ENCODE data around the gene RNF213.
A peak's percentile ranks its signal among the peaks of the same experiment; 100 is the strongest.

Gene RNF213

DNA sequence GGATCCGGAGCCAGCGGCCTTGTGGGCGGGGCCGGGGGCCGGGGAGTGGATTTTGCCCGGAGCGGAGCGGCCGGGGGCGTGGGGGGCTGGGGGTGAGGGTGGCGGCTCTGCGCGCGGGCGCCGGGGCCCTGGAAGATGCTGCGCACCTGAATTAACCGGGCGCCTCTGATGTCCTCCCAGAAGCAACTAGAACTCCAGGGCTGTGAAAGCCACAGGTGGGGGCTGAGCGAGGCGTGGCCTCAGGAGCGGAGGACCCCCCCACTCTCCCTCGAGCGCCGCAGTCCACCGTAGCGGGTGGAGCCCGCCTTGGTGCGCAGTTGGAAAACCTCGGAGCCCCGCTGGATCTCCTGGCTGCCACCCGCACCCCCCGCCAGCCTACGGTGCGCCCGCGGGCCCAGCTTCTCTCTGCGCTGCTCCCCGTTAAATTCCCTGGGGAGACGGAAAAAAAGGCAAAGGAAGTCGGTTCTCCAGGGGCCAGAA is 39.9 kb upstream of the RNF213 start:
- H3K9ac ChIP-seq (ENCODE audit: insufficient read length, low read depth): peak overlapping the region; percentile 77
- peak overlapping the region; percentile 84 for H3K4me3 ChIP-seq (ENCODE audit: insufficient read length, low read depth)
- peaks cover 13% of the 10 kb centered on the region for H3K4me1 ChIP-seq (ENCODE audit: insufficient read depth, insufficient read length)
- no peaks in the 10 kb centered on the region for H3K27me3 ChIP-seq (ENCODE audit: insufficient read depth, insufficient read length)
- TF ChIP-seq ZNF274 (IDR thresholded peaks at IDR 0.05; ENCODE audit: low read depth, low read length) (no peak), YY1 (IDR thresholded peaks at IDR 0.05; ENCODE audit: insufficient read depth, insufficient read length) (no peak), SUZ12 (IDR thresholded peaks at IDR 0.05; ENCODE audit: extremely low read depth, insufficient read depth, insufficient read length) (no peak)
- DNase-seq (ENCODE audit: low read depth, low spot score): no peak
- no peaks in the 10 kb centered on the region for H3K9me3 ChIP-seq (ENCODE audit: insufficient read depth, low read length)
- H3K36me3 ChIP-seq (ENCODE audit: insufficient read depth, insufficient read length, low read length): peaks cover 48% of the 10 kb centered on the region

DNA sequence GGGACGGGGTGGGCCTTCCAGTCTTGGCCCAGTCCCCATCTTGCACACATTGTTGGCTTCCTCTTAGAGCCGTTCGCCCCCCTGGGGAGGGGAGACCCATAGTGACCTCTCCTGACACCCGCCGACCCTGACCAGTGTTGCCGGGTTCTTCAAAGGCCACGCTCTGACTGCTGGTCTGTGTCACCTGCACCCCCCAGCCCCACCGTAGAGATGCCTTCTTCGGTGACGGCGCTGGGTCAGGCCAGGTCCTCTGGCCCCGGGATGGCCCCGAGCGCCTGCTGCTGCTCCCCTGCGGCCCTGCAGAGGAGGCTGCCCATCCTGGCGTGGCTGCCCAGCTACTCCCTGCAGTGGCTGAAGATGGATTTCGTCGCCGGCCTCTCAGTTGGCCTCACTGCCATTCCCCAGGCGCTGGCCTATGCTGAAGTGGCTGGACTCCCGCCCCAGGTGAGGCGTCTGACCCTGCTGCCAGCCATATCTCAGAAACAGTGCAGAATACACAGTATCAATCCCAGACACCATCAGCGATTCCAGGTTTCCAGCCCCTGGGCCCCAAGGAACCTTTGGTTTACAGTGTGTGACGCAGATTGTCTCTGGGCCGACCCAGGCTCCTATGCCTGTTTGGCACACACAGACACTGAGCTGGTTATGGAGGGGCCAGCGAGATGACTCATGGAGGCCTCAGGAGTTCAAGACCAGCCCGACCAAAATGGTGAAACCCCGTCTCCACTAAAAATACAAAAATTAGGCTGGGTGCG is 39.1 kb upstream of the RNF213 start:
- Histone ChIP-seq H3K9ac (ENCODE audit: insufficient read length, low read depth) (peak overlapping the region; percentile 77), H3K36me3 (ENCODE audit: insufficient read depth, insufficient read length, low read length) (peaks cover 42% of the 10 kb centered on the region), H3K27me3 (ENCODE audit: insufficient read depth, insufficient read length) (no peaks in the 10 kb centered on the region), H3K4me1 (ENCODE audit: insufficient read depth, insufficient read length) (peaks cover 13% of the 10 kb centered on the region), H3K4me3 (ENCODE audit: insufficient read length, low read depth) (peak overlapping the region; percentile 84), H3K9me3 (ENCODE audit: insufficient read depth, low read length) (no peaks in the 10 kb centered on the region)
- no peak for TF ChIP-seq ZNF274 (IDR thresholded peaks at IDR 0.05; ENCODE audit: low read depth, low read length)
- TF ChIP-seq YY1 (IDR thresholded peaks at IDR 0.05; ENCODE audit: insufficient read depth, insufficient read length): no peak
- TF ChIP-seq SUZ12 (IDR thresholded peaks at IDR 0.05; ENCODE audit: extremely low read depth, insufficient read depth, insufficient read length): no peak
- DNase-seq (ENCODE audit: low read depth, low spot score): no peak

DNA sequence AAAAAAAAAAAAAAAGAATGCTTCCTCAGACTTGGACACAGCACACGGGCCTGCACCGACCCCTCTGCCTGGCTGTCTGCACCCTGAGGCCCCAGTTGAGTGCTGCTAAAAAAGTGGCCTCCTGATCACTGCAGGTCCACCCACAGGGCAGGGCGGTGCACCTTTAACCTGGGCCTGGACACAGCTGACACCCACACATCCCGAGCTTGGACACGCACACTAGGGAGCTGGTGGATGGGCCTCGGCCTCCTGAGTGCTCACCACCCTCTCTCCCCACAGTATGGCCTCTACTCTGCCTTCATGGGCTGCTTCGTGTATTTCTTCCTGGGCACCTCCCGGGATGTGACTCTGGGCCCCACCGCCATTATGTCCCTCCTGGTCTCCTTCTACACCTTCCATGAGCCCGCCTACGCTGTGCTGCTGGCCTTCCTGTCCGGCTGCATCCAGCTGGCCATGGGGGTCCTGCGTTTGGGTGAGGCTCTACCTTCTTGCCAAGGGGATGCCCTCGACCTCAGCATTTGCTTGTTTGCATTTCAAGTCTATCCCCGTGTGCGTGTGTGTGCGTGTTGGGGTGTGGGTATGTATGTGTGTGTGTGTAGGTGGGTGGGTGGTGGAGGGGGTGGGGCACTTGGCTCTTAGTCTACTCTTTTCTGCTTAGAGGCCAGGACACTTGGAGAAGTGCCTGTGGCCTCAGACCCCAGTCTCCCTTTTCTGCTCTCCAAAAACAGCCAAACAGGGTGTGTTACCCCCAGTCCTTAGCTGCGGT is 38.1 kb upstream of the RNF213 start:
- H3K9ac ChIP-seq (ENCODE audit: insufficient read length, low read depth): no peak overlapping the region
- H3K36me3 ChIP-seq (ENCODE audit: insufficient read depth, insufficient read length, low read length): peaks cover 44% of the 10 kb centered on the region
- H3K27me3 ChIP-seq (ENCODE audit: insufficient read depth, insufficient read length): no peaks in the 10 kb centered on the region
- no peak overlapping the region for H3K4me3 ChIP-seq (ENCODE audit: insufficient read length, low read depth)
- H3K4me1 ChIP-seq (ENCODE audit: insufficient read depth, insufficient read length): peaks cover 17% of the 10 kb centered on the region
- TF ChIP-seq YY1 (IDR thresholded peaks at IDR 0.05; ENCODE audit: insufficient read depth, insufficient read length) (no peak), SUZ12 (IDR thresholded peaks at IDR 0.05; ENCODE audit: extremely low read depth, insufficient read depth, insufficient read length) (no peak), ZNF274 (IDR thresholded peaks at IDR 0.05; ENCODE audit: low read depth, low read length) (no peak)
- no peaks in the 10 kb centered on the region for H3K9me3 ChIP-seq (ENCODE audit: insufficient read depth, low read length)
- no peak for DNase-seq (ENCODE audit: low read depth, low spot score)

DNA sequence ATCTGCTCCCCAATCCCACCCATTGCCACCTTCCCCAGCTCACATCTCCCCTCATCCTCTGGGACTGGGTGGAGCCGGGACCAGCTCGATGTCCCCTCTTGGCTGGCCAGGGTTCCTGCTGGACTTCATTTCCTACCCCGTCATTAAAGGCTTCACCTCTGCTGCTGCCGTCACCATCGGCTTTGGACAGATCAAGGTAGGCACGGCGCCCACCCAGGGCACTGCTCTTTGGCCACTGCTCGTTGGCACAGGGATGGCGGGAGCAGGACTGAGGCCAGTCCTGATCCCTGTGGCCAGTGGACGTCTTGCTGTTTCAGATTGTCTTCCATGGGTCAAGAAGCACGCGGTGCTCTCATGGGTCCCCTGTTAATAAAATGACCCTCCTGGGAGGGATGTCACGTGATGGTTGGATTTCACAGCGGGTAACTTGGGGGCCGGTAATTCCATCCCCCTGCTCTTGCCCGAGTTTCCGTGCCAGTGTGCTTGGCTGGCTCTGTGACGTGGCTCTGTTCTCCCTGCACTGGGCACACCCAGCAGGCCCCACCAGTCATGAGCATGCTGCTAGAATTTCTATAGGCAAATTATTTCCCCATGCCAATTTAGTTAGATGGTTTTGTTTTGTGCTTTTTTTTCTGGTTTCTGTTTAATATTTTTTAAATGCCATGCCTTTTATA is 37.4 kb upstream of the RNF213 start:
- TF ChIP-seq SUZ12 (IDR thresholded peaks at IDR 0.05; ENCODE audit: extremely low read depth, insufficient read depth, insufficient read length) (no peak), ZNF274 (IDR thresholded peaks at IDR 0.05; ENCODE audit: low read depth, low read length) (no peak), YY1 (IDR thresholded peaks at IDR 0.05; ENCODE audit: insufficient read depth, insufficient read length) (no peak)
- H3K9ac ChIP-seq (ENCODE audit: insufficient read length, low read depth): no peak overlapping the region
- no peak for DNase-seq (ENCODE audit: low read depth, low spot score)
- H3K27me3 ChIP-seq (ENCODE audit: insufficient read depth, insufficient read length): no peaks in the 10 kb centered on the region
- peaks cover 20% of the 10 kb centered on the region for H3K4me1 ChIP-seq (ENCODE audit: insufficient read depth, insufficient read length)
- no peaks in the 10 kb centered on the region for H3K9me3 ChIP-seq (ENCODE audit: insufficient read depth, low read length)
- peaks cover 42% of the 10 kb centered on the region for H3K36me3 ChIP-seq (ENCODE audit: insufficient read depth, insufficient read length, low read length)
- no peak overlapping the region for H3K4me3 ChIP-seq (ENCODE audit: insufficient read length, low read depth)

DNA sequence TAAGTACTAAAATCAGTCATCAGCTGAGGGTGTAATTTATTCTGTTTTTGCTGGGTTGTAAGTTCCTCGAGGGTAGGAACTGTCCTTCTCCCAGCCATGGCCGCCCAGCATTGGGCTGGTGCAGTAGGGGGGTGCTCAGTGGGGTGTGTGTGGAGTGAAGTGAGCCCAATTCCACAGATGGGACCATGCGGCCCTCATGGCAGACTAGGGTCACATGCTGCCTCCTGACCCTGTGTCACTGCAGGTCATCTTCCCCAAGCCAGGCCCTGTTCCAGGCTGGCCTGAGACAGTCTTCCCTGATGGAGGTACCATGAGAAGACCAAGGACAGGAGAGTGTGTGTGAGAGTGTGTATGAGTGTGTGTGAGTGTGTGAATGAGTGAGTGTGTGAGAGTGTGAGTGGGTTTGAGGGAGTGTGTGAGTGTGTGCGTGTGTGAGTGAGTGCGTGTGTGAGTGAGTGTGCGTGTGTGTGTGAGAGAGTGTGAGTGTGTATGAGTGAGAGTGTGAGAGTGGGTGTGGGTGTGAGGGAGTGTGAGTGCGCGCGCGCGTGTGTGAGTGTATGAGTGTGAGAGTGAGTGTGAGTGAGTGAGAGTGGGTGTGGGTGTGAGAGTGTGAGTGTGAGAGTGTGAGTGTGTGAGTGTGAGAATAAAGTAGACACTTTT is 36.7 kb upstream of the RNF213 start:
- TF ChIP-seq ZNF274 (IDR thresholded peaks at IDR 0.05; ENCODE audit: low read depth, low read length): no peak
- TF ChIP-seq YY1 (IDR thresholded peaks at IDR 0.05; ENCODE audit: insufficient read depth, insufficient read length): no peak
- TF ChIP-seq SUZ12 (IDR thresholded peaks at IDR 0.05; ENCODE audit: extremely low read depth, insufficient read depth, insufficient read length): no peak
- H3K4me1 ChIP-seq (ENCODE audit: insufficient read depth, insufficient read length): peaks cover 20% of the 10 kb centered on the region
- no peaks in the 10 kb centered on the region for H3K9me3 ChIP-seq (ENCODE audit: insufficient read depth, low read length)
- no peak overlapping the region for H3K9ac ChIP-seq (ENCODE audit: insufficient read length, low read depth)
- no peaks in the 10 kb centered on the region for H3K27me3 ChIP-seq (ENCODE audit: insufficient read depth, insufficient read length)
- peaks cover 45% of the 10 kb centered on the region for H3K36me3 ChIP-seq (ENCODE audit: insufficient read depth, insufficient read length, low read length)
- no peak overlapping the region for H3K4me3 ChIP-seq (ENCODE audit: insufficient read length, low read depth)
- no peak for DNase-seq (ENCODE audit: low read depth, low spot score)

DNA sequence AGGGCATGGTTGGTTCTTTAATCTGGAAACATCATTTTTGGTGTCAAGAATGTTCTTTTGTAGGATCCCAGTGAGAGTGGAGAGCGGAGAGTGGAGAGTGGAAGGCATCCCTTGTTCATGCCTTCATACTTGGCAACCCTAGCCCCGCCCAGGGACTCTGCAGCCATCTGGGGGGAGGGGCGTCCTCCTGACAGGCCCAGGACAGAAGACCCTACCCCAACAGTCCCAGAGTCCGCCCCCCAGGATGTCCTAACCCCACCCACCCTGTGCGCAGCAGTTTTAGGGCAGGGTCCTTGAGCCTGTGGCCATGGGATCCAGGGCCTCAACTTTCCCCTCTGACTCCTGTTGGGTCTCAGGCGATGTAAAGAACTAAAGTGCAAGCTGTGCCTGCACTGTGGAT is 36.0 kb upstream of the RNF213 start:
- Histone ChIP-seq H3K9me3 (ENCODE audit: insufficient read depth, low read length) (no peaks in the 10 kb centered on the region), H3K27me3 (ENCODE audit: insufficient read depth, insufficient read length) (no peaks in the 10 kb centered on the region), H3K4me3 (ENCODE audit: insufficient read length, low read depth) (no peak overlapping the region), H3K4me1 (ENCODE audit: insufficient read depth, insufficient read length) (peaks cover 20% of the 10 kb centered on the region), H3K9ac (ENCODE audit: insufficient read length, low read depth) (no peak overlapping the region), H3K36me3 (ENCODE audit: insufficient read depth, insufficient read length, low read length) (peaks cover 49% of the 10 kb centered on the region)
- TF ChIP-seq YY1 (IDR thresholded peaks at IDR 0.05; ENCODE audit: insufficient read depth, insufficient read length) (no peak), ZNF274 (IDR thresholded peaks at IDR 0.05; ENCODE audit: low read depth, low read length) (no peak), SUZ12 (IDR thresholded peaks at IDR 0.05; ENCODE audit: extremely low read depth, insufficient read depth, insufficient read length) (no peak)
- no peak for DNase-seq (ENCODE audit: low read depth, low spot score)
